ENCODE measurements around the gene BRAP. TPM values are rescaled to one million over a fixed set of nuclear protein-coding genes. Genes with fewer than 3 reads are reported as not detected.

Gene BRAP
- total RNA-seq, 1 experiment from 2014 or later = 25.0 TPM

DNA sequence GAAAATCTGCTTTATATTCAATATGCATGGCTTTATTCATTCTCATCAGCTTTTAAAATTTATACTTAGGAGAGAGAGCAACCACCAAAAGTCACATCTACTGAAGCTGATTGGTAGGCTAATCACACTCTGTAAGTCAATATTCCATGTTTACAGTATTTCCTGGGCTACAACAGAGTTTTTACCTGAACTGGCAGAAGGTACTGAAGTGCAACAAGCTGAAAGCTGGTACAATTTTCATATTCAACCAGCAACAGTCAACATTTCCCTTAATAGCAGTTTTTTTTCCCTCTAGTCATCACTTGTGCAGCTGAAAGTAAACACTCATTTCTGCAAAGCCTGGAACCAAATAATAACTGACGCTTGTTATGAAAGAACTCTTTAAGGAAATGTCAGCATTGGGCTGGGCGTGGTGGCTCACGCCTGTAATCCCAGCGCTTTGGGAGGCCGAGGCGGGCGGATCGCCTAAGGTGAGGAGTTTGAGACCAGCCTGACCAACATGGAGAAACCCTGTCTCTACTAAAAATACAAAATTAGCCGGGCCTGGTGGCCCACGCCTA is 12.9 kb downstream of the BRAP start:
- no peak overlapping the region for H2BK5ac ChIP-seq (ENCODE audit: insufficient read length, low read length)
- H4K91ac ChIP-seq (ENCODE audit: insufficient read length, low read depth, low read length) = no peak overlapping the region
- H3K4ac ChIP-seq (ENCODE audit: low read depth, low read length) = no peak overlapping the region
- no peak overlapping the region for H3K56ac ChIP-seq (ENCODE audit: insufficient read length, low read depth, low read length)
- no peaks in the 10 kb centered on the region for H3K9me3 ChIP-seq (ENCODE audit: control insufficient read depth, low read depth, low read length)
- no peak overlapping the region for H2AK5ac ChIP-seq (ENCODE audit: insufficient read length, low read length)
- no peak overlapping the region for H2AFZ ChIP-seq (ENCODE audit: low read length)
- Mint-ChIP-seq H3K4me3 (no peak overlapping the region), H3K4me1 (no peaks in the 10 kb centered on the region), H3K9me3 (no peaks in the 10 kb centered on the region), H3K27me3 (ENCODE audit: low read depth) (no peaks in the 10 kb centered on the region), H3K36me3 (ENCODE audit: insufficient read depth in 1 of 3, low read depth in 3 of 3) (peaks cover 16 to 71% (median 45%) of the 10 kb centered on the region in 3 experiments; a peak in 6 of 7 replicates), H3K27ac (no peak overlapping the region)
- no peak overlapping the region for H3K27ac ChIP-seq (ENCODE audit: insufficient read length, low read depth, low read length)
- no peaks in the 10 kb centered on the region for H3K79me2 ChIP-seq (ENCODE audit: insufficient read depth, low read length)
- no peaks in the 10 kb centered on the region for H3K4me1 ChIP-seq (ENCODE audit: insufficient read depth, low read length)
- no peak overlapping the region for H3K9ac ChIP-seq (ENCODE audit: extremely low read depth, insufficient read length, low read length)
- no peak overlapping the region for H2BK120ac ChIP-seq (ENCODE audit: low read depth, low read length, poor library complexity, severe bottlenecking)
- no peaks in the 10 kb centered on the region for H4K20me1 ChIP-seq (ENCODE audit: control insufficient read depth, insufficient read depth, insufficient read length)
- no peak overlapping the region for H3K23ac ChIP-seq (ENCODE audit: insufficient read length, low read depth, low read length)
- H3K4me2 ChIP-seq (ENCODE audit: insufficient read depth, insufficient read length, low read length) = no peak overlapping the region
- no peak overlapping the region for H4K8ac ChIP-seq (replicated peaks; ENCODE audit: insufficient read length, low read depth, low read length)
- no peak for TF ChIP-seq CTCF (conservative IDR thresholded peaks at IDR 0.05)
- no peak overlapping the region for H4K5ac ChIP-seq (ENCODE audit: insufficient read length, low read depth, low read length)
- no peaks in the 10 kb centered on the region for H3K27me3 ChIP-seq (ENCODE audit: insufficient read depth, low read length)
- no peak overlapping the region for H2BK20ac ChIP-seq (ENCODE audit: low read depth, low read length, poor library complexity, severe bottlenecking)
- no peaks in the 10 kb centered on the region for H3K23me2 ChIP-seq (ENCODE audit: insufficient read length, low read depth, low read length, poor library complexity, severe bottlenecking)
- DNase-seq = no peak
- no peak overlapping the region for H2BK15ac ChIP-seq (ENCODE audit: low read depth, low read length)
- no peaks in the 10 kb centered on the region for H3K79me1 ChIP-seq (ENCODE audit: insufficient read depth, low read depth, low read length, poor library complexity, severe bottlenecking)
- H2BK12ac ChIP-seq (ENCODE audit: insufficient read length, low read depth, low read length) = no peak overlapping the region
- no peak overlapping the region for H3K14ac ChIP-seq (ENCODE audit: insufficient read depth, low read length)
- no peak overlapping the region for H3T11ph ChIP-seq (ENCODE audit: low read length)
- no peak overlapping the region for H3K18ac ChIP-seq (ENCODE audit: insufficient read length, low read depth, low read length)
- no CpG with 5 or more reads among the region's 10 CpGs for WGBS (ENCODE audit: extremely low coverage, insufficient read length, low lambda C conversion rate)
